AG09309 (cell line): ENCODE results near the gene SLC6A17.

ENCODE experiments used
- DNase-seq: peaks from one replicate; pipeline ENCODE4 v3.0.0-alpha.2; 2010; ENCODE audit warnings: low read depth
- H3K4me3 ChIP-seq: 2 replicates; pipeline ENCODE4 v1.5.1; 2011; ENCODE audit warnings: mild to moderate bottlenecking, low read depth, low read length, moderate library complexity; ENCODE audit not compliant: control insufficient read depth
- CTCF ChIP-seq: IDR thresholded peaks from 2 replicates; pipeline ENCODE4 v1.5.1; 2011; ENCODE audit warnings: mild to moderate bottlenecking, low read depth, low read length, inconsistent platforms; ENCODE audit not compliant: insufficient read depth, control insufficient read depth; ENCODE audit errors: missing control alignments

The SLC6A17 gene

GRCh38 chr1:110223127-110223526 is 72.8 kb downstream of the SLC6A17 start:
- DNase-seq = no peak
- H3K4me3 ChIP-seq = no peak overlapping the region
- no peak for TF ChIP-seq CTCF

- no peak overlapping the region for H3K4me3 ChIP-seq
- DNase-seq = no peak
- TF ChIP-seq CTCF = no peak
Measured at GRCh38 chr1:110223581-110223980, 73.3 kb downstream of the SLC6A17 start.

GRCh38 chr1:110224240-110224995 is 74.1 kb downstream of the SLC6A17 start:
- no peak overlapping the region for H3K4me3 ChIP-seq
- no peak for TF ChIP-seq CTCF
- DNase-seq = no peak

- H3K4me3 ChIP-seq = no peak overlapping the region
- DNase-seq = no peak
- TF ChIP-seq CTCF = no peak
Measured at GRCh38 chr1:110225212-110225611, 74.9 kb downstream of the SLC6A17 start.

GRCh38 chr1:110225756-110226404 is 75.6 kb downstream of the SLC6A17 start:
- H3K4me3 ChIP-seq = no peak overlapping the region
- DNase-seq = no peak
- TF ChIP-seq CTCF = no peak

GRCh38 chr1:110227774-110228173 is 77.5 kb downstream of the SLC6A17 start:
- H3K4me3 ChIP-seq = no peak overlapping the region
- no peak for DNase-seq
- no peak for TF ChIP-seq CTCF
